ENCODE results near the gene TAOK1.

DNA sequence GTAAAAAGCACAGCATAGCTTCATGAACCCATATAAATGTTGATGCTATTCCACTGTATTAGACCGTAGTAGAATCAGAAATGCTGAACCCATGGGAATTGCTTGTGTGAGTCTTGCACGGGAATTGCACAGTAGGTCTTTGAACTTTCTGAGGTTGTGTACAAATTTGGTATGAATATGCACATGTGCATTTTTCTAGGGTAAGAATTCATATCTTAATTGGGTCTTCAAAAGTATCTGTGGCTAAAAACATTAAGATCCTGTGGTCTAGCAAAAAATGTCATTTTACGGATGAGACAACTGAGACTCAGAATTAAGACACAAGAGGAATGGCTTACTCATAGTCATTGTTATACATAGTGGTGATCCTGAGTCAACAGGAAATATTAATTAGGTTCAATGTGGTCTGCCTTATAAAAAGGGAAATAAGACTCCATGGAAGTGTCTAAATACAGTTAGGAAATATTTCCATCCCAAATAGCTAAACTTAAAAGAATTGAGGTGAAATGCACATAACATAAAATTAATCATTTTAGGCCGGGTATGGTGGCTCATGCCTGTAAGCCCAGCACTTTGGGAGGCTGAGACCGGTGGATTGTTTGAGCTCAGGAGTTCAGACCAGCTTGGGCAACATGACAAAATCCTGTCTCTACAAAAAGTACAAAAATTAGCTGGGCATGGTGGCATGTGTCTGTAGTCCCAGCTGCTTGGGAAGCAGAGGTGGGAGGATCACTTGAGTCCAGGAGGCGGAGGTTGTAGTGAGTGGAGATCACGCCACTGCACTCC is 22.8 kb downstream of the TAOK1 start:
- no peak for TF ChIP-seq CTCF (conservative IDR thresholded peaks at IDR 0.05; ENCODE audit: low read length)
- TF ChIP-seq EZH2phosphoT487 (IDR thresholded peaks at IDR 0.05; ENCODE audit: borderline replicate concordance): no peak
